ENCODE data around the gene TARS3.

TARS3 gene

DNA sequence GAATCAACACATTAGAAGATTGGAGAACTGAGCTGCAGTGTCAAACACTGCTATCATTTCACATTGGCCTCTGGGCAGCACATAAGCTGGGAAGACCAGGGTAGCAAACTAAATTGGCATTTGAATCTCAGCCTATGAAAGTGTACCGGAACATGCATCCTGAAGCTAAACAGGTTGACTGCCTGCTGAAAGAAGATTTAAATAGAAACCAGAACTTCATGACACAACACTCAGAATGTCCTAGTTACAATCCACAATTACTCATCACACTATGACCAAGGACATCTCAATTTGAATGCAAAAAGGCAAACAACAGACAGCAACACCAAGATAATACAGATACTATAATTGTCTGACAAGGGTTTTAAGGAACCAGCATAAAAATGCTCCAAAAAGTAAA, 98.3 kb downstream of the TARS3 start:
- no peaks in the 10 kb centered on the region for H3K4me1 ChIP-seq (ENCODE audit: control insufficient read depth, insufficient read depth, low read length)
- H3K36me3 ChIP-seq (ENCODE audit: control insufficient read depth, insufficient read depth, low read length), result no peaks in the 10 kb centered on the region
- no peak for DNase-seq (ENCODE audit: low read depth, low spot score)
- H3K4me3 ChIP-seq (ENCODE audit: low read length), result no peak overlapping the region
- no peaks in the 10 kb centered on the region for H3K27me3 ChIP-seq (ENCODE audit: control insufficient read depth, insufficient read depth, low read length)
- H3K27ac ChIP-seq (ENCODE audit: low read length), result no peak overlapping the region
- WGBS (ENCODE audit: insufficient coverage, insufficient read length), result no CpG with 5 or more reads among the region's 1 CpG
- H3K9me3 ChIP-seq (ENCODE audit: control insufficient read depth, insufficient read depth, low read length), result no peaks in the 10 kb centered on the region; the same call in 1 of the 2 replicates

DNA sequence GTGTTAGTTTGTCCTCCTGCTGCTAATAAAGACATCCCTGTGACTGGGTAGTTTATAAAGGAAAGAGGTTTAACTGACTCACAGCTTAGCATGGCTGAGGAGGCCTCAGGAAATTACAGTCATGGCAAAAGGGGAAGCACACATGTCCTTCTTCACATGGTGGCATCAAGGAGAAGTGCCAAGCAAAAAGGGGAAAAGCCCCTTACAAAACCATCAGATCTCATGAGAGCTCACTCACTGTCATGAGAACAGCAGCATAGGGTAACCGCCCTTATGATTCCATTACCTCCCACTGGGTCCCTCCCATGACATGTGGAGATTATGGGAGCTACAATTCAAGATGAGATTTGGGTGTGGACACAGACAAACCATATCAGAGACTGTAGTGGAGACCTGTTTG, 99.1 kb downstream of the TARS3 start:
- Histone ChIP-seq H3K4me1 (ENCODE audit: control insufficient read depth, insufficient read depth, low read length) (no peaks in the 10 kb centered on the region), H3K27ac (ENCODE audit: low read length) (no peak overlapping the region), H3K27me3 (ENCODE audit: control insufficient read depth, insufficient read depth, low read length) (no peaks in the 10 kb centered on the region), H3K9me3 (ENCODE audit: control insufficient read depth, insufficient read depth, low read length) (no peaks in the 10 kb centered on the region; the same call in 1 of the 2 replicates), H3K36me3 (ENCODE audit: control insufficient read depth, insufficient read depth, low read length) (no peaks in the 10 kb centered on the region), H3K4me3 (ENCODE audit: low read length) (no peak overlapping the region)
- DNase-seq (ENCODE audit: low read depth, low spot score), result no peak
- no CpG with 5 or more reads among the region's 1 CpG for WGBS (ENCODE audit: insufficient coverage, insufficient read length)

DNA sequence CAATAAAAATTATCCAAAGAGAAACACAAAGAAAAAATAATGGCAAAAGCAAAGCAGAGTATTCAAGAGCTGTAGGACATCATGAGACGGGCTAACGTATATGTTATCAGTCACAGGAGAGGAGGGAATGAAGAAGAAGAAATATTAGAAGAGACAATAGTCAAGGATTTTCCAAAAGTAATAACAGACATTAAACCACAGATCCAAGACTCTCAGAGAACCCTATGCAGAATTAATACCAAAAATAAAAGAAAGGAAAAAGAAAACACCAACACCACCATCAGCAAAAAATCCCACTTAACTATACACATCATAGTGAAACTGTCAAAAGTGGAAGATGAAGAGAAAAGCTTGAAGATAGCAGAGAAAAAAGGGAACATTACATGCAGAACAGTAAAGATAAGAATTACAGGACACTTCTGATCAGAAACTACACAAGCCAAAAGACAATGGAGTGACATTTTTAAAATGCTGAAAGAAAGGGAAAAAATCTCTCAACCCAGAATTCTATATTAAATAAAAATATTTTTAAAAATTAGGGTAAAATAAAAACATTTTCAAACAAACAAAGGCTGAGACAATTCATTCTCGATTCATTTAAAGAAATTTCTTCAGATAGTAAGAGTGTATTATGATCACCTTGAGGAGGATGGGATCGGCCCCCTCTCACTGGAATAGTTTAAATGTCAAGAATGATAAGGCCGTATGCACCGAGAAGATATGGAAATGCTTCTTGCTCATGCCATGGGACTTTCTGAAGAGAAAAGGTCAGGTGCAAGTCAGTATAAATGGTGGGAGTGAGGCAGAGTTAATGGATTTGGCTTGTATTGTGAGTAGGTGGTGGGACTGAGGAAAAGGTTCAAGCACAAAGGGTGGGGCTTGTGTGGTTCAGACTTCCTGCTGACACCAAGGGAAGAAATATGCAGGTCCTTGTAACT, 100.6 kb downstream of the TARS3 start:
- H3K9me3 ChIP-seq (ENCODE audit: control insufficient read depth, insufficient read depth, low read length), result no peaks in the 10 kb centered on the region; the same call in 1 of the 2 replicates
- WGBS (ENCODE audit: insufficient coverage, insufficient read length), result no CpG with 5 or more reads among the region's 6 CpGs
- no peaks in the 10 kb centered on the region for H3K27me3 ChIP-seq (ENCODE audit: control insufficient read depth, insufficient read depth, low read length)
- no peaks in the 10 kb centered on the region for H3K4me1 ChIP-seq (ENCODE audit: control insufficient read depth, insufficient read depth, low read length)
- H3K27ac ChIP-seq (ENCODE audit: low read length), result no peak overlapping the region
- H3K4me3 ChIP-seq (ENCODE audit: low read length), result no peak overlapping the region
- no peaks in the 10 kb centered on the region for H3K36me3 ChIP-seq (ENCODE audit: control insufficient read depth, insufficient read depth, low read length)
- no peak for DNase-seq (ENCODE audit: low read depth, low spot score)

DNA sequence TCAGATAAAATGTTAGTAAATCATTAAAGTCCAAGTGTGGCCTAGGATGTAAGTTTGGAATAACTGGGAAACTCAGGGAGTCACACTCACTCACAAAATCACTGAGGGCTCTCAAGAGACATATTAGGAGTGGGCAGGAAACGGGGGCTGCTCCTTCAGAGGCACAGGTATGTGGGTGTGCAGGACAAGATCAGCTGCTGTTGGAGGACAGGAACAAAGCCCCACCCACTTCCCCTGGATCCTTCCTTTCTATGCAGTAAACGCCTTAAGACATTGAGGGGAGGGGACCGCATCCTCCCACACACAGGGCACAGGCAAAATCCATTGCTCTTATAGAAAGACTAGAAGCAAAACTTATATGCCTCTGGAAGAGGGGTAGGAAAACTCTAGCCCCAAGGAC, 102.3 kb downstream of the TARS3 start:
- Histone ChIP-seq H3K4me3 (ENCODE audit: low read length) (no peak overlapping the region), H3K36me3 (ENCODE audit: control insufficient read depth, insufficient read depth, low read length) (no peaks in the 10 kb centered on the region), H3K4me1 (ENCODE audit: control insufficient read depth, insufficient read depth, low read length) (no peaks in the 10 kb centered on the region; the same call in 1 of the 2 replicates), H3K9me3 (ENCODE audit: control insufficient read depth, insufficient read depth, low read length) (no peaks in the 10 kb centered on the region; the same call in 1 of the 2 replicates), H3K27me3 (ENCODE audit: control insufficient read depth, insufficient read depth, low read length) (no peaks in the 10 kb centered on the region), H3K27ac (ENCODE audit: low read length) (no peak overlapping the region)
- DNase-seq (ENCODE audit: low read depth, low spot score), result no peak
- WGBS (ENCODE audit: insufficient coverage, insufficient read length), result no CpG with 5 or more reads among the region's 3 CpGs

DNA sequence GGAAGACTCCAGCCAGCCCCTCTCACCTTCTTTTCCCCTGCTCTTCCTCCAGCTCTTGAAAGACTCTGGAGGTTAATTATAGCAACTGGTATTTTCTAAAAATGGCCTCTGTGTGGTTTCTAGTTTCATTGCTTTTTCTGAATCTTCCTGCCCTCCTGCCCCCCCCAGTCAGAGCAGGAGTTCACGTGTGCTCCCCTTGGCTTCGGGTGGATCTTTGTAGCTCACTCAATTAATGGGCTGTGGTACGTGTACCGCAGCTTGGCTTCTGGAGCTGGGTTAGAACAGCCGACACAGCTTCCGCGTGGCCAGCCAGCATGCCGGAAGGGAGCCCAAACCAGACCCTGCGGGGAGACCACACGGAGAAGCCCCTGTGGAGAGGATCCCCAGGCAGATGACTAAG, 103.6 kb downstream of the TARS3 start:
- H3K9me3 ChIP-seq (ENCODE audit: control insufficient read depth, insufficient read depth, low read length), result no peaks in the 10 kb centered on the region
- no peaks in the 10 kb centered on the region for H3K27me3 ChIP-seq (ENCODE audit: control insufficient read depth, insufficient read depth, low read length)
- no peak overlapping the region for H3K4me3 ChIP-seq (ENCODE audit: low read length)
- WGBS (ENCODE audit: insufficient coverage, insufficient read length), result no CpG with 5 or more reads among the region's 10 CpGs
- DNase-seq (ENCODE audit: low read depth, low spot score), result no peak
- H3K27ac ChIP-seq (ENCODE audit: low read length), result no peak overlapping the region
- H3K4me1 ChIP-seq (ENCODE audit: control insufficient read depth, insufficient read depth, low read length), result peaks cover 5% of the 10 kb centered on the region
- H3K36me3 ChIP-seq (ENCODE audit: control insufficient read depth, insufficient read depth, low read length), result no peaks in the 10 kb centered on the region

DNA sequence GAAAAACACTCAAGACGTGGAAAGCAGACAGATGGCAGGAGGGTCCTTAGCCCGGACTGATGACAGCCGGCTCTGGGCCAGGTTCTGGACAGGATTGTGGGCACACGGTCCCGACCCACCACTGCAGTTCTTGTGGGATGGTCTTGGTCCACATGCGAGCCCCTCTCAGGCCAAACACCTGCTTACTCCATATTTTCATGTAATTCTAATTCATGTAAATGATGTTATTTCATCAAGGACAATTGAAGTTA, 104.7 kb downstream of the TARS3 start:
- no CpG with 5 or more reads among the region's 6 CpGs for WGBS (ENCODE audit: insufficient coverage, insufficient read length)
- Histone ChIP-seq H3K4me3 (ENCODE audit: low read length) (no peak overlapping the region), H3K36me3 (ENCODE audit: control insufficient read depth, insufficient read depth, low read length) (no peaks in the 10 kb centered on the region), H3K4me1 (ENCODE audit: control insufficient read depth, insufficient read depth, low read length) (peaks cover 7% of the 10 kb centered on the region), H3K27ac (ENCODE audit: low read length) (no peak overlapping the region), H3K27me3 (ENCODE audit: control insufficient read depth, insufficient read depth, low read length) (no peaks in the 10 kb centered on the region), H3K9me3 (ENCODE audit: control insufficient read depth, insufficient read depth, low read length) (no peaks in the 10 kb centered on the region)
- DNase-seq (ENCODE audit: low read depth, low spot score), result no peak

DNA sequence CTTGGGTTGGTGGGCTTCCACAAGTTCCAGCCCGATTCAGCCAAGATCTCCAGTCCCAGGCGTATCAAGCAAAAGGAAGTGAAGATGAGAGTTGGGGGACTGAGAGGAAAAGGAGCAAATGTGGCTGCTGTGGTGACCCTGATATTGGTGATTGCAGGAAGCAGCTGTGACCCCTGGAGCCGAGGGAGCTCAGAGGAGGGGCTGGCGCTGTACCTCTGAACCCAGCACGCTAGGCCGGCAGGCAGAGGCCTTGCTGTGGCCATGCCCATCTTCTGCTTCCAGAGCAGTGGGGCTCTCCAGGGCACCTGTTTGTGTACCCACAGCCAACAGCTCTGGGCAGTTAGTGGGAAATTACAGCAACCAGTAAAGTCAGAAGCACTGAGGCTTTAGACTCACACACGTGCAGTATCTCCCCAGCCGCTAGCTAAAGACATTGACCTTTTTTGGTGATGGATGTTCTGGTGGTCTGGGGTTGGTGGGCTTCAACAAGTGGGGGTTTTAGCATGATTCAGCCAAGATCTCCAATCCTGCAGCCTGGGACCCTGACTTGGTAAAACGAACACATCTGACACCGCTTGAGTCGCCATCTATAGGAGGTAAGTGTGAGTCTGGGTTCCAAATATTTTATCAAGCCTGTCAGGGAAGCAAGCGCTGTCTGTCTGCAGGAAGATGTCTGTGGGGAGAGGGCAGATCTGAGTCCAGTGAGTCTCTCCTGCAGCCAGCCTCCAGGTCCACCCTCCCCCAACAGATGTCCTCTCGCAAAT, 105.2 kb downstream of the TARS3 start:
- Histone ChIP-seq H3K36me3 (ENCODE audit: control insufficient read depth, insufficient read depth, low read length) (no peaks in the 10 kb centered on the region), H3K4me1 (ENCODE audit: control insufficient read depth, insufficient read depth, low read length) (peaks cover 7% of the 10 kb centered on the region), H3K27ac (ENCODE audit: low read length) (no peak overlapping the region), H3K9me3 (ENCODE audit: control insufficient read depth, insufficient read depth, low read length) (no peaks in the 10 kb centered on the region), H3K27me3 (ENCODE audit: control insufficient read depth, insufficient read depth, low read length) (no peaks in the 10 kb centered on the region), H3K4me3 (ENCODE audit: low read length) (no peak overlapping the region)
- no peak for DNase-seq (ENCODE audit: low read depth, low spot score)
- no CpG with 5 or more reads among the region's 13 CpGs for WGBS (ENCODE audit: insufficient coverage, insufficient read length)

DNA sequence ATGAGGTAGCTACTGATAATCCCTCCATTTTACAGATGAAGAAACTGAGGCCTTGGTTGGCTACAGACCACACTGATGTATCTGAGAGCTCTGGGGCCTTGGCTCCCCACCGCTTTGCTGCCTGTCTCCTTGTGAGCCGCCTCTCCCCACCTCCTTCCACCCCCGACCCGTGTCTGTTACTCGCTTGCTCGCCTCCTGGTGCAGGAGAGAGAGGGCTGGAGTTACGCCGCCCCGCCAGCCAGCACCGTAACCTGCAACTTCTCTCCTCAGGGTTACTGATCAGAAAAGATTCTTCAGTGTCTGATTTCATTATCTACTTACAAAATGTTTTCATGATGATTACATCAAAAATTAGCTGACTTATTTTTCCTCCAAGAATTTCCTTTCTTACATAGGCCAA, 106.2 kb downstream of the TARS3 start:
- Histone ChIP-seq H3K27me3 (ENCODE audit: control insufficient read depth, insufficient read depth, low read length) (no peaks in the 10 kb centered on the region), H3K27ac (ENCODE audit: low read length) (no peak overlapping the region), H3K4me1 (ENCODE audit: control insufficient read depth, insufficient read depth, low read length) (peaks cover 7% of the 10 kb centered on the region), H3K36me3 (ENCODE audit: control insufficient read depth, insufficient read depth, low read length) (no peaks in the 10 kb centered on the region), H3K9me3 (ENCODE audit: control insufficient read depth, insufficient read depth, low read length) (no peaks in the 10 kb centered on the region), H3K4me3 (ENCODE audit: low read length) (no peak overlapping the region)
- no peak for DNase-seq (ENCODE audit: low read depth, low spot score)
- no CpG with 5 or more reads among the region's 10 CpGs for whole genome bisulfite sequencing (ENCODE audit: insufficient coverage, insufficient read length)

DNA sequence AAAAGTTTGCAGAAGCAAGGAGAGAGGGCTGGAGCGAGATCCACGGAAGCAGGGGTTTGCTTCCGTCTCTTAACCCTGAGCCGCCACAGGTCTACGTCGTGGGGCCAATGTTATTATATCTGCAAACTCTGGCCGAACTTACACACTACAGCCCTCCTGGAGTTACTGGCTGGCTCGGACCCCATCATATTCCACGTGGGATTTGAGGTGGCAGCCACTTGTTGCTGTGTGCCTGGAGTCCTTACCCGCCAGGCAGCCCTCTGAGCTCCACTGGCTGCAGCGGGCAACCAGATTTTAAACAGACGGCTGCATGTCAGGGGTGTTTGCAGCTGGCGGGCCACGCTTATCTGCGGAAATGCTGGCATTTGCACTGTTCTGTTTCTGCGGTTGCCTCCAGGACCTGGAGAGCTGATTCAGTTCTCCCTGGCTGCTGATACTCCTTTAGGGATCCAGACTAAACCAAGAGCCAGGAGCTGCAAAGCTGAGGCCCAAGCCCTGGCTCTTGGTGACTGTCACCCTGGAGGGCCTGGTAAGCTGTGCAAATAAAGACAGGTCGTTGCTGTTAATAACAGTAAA, 106.8 kb downstream of the TARS3 start:
- Histone ChIP-seq H3K27me3 (ENCODE audit: control insufficient read depth, insufficient read depth, low read length) (no peaks in the 10 kb centered on the region), H3K9me3 (ENCODE audit: control insufficient read depth, insufficient read depth, low read length) (no peaks in the 10 kb centered on the region), H3K36me3 (ENCODE audit: control insufficient read depth, insufficient read depth, low read length) (no peaks in the 10 kb centered on the region), H3K4me1 (ENCODE audit: control insufficient read depth, insufficient read depth, low read length) (peaks cover 7% of the 10 kb centered on the region), H3K4me3 (ENCODE audit: low read length) (no peak overlapping the region), H3K27ac (ENCODE audit: low read length) (no peak overlapping the region)
- WGBS (ENCODE audit: insufficient coverage, insufficient read length), result no CpG with 5 or more reads among the region's 17 CpGs
- no peak for DNase-seq (ENCODE audit: low read depth, low spot score)

DNA sequence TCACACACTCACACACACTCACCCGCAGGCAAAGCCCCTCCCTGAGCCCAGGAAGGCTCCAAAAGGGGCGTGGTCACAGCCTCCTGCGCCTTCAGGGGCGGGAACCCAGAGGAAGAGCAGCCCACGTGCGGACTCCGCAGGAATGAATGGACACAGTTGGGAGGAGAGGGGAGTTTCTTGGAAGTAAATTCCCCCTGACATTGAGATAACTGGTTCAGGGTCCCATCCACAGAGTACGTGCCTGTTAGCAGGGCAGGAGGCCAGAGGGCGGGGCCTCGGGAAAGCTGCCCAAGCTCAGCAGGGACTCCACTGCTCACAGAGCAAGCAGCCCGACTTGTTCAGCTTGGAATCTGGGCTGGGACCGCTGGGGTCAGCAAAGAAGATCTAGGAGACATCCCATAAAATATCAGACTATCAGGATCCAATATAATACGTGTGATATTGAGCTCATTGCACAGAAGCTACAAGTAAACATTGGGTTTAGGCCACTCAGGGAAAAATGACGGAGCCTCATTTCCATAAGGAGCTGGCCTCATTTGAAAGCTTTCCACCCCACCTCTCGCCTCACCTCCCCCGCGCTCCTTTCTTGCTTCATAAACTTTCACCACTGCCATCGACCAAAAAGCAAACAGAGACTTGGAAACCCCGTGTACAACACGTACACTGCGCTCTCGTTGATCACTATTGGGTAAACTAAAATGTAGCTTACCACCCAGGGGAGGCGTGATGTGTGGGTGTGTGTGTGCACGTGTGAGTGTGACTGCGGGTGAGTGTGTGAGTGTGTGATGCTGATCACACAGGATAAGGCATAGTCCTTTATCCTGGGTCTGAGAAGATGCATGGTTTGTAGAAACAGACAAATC, 108.1 kb downstream of the TARS3 start:
- no CpG with 5 or more reads among the region's 25 CpGs for WGBS (ENCODE audit: insufficient coverage, insufficient read length)
- Histone ChIP-seq H3K9me3 (ENCODE audit: control insufficient read depth, insufficient read depth, low read length) (no peaks in the 10 kb centered on the region), H3K27ac (ENCODE audit: low read length) (no peak overlapping the region), H3K4me3 (ENCODE audit: low read length) (no peak overlapping the region; the same call in 1 of the 2 replicates), H3K27me3 (ENCODE audit: control insufficient read depth, insufficient read depth, low read length) (no peaks in the 10 kb centered on the region), H3K36me3 (ENCODE audit: control insufficient read depth, insufficient read depth, low read length) (no peaks in the 10 kb centered on the region), H3K4me1 (ENCODE audit: control insufficient read depth, insufficient read depth, low read length) (peaks cover 7% of the 10 kb centered on the region)
- DNase-seq (ENCODE audit: low read depth, low spot score), result peak; percentile 48
